HEK293 (cell line): ENCODE data around the gene RBFOX2.

Source experiments
- CTCF ChIA-PET: fragments of 350-600 bp; formaldehyde crosslinking; extraction: SDS; loops from one replicate; lab custom pipeline; 2021; ENCODE audit warnings: antibody characterized with exemption; lab: Yijun Ruan, JAX
- POLR2A ChIA-PET: fragments of 300-600 bp; formaldehyde crosslinking; extraction: SDS; loops from one replicate; lab custom pipeline; 2020; ENCODE audit warnings: antibody characterized with exemption, inconsistent platforms; lab: Yijun Ruan, JAX
- H3K27ac ChIP-seq: fragments of 200-500 bp; sonication (Bioruptor generic); 2 replicates; pipeline ENCODE4 v1.5.1; 2014; ENCODE audit warnings: low read depth, low read length, control low read depth, inconsistent platforms; ENCODE audit errors: extremely low read depth
- H3K36me3 ChIP-seq, 2 experiments: fragments of 200-500 bp in 1 of 2; sonication (Bioruptor generic) in 1 of 2; 1 replicate in 1 of 2; 2 replicates in 1 of 2; pipeline ENCODE4 v1.5.1; 2014 to 2017; ENCODE audit warnings: inconsistent platforms in 2 of 2, low read length in 2 of 2; ENCODE audit not compliant: control insufficient read depth in 2 of 2, insufficient read depth in 1 of 2
- H3K4me1 ChIP-seq: fragments of 200-500 bp; sonication (Bioruptor generic); 2 replicates; pipeline ENCODE4 v1.5.1; 2014; ENCODE audit warnings: mild to moderate bottlenecking, low read length, inconsistent platforms; ENCODE audit not compliant: control insufficient read depth, insufficient read depth
- H3K4me3 ChIP-seq: 2 replicates; pipeline ENCODE4 v1.5.1; 2011; ENCODE audit warnings: low read depth, mild to moderate bottlenecking, control low read depth, low read length, moderate library complexity
- H3K9me3 ChIP-seq: fragments of 200-500 bp; sonication (Bioruptor generic); 2 replicates; pipeline ENCODE4 v1.5.1; 2014; ENCODE audit warnings: low read depth, low read length, inconsistent platforms; ENCODE audit not compliant: control insufficient read depth, insufficient read depth
- HOXD13 ChIP-seq: sonication (generic); formaldehyde crosslinking; IDR thresholded peaks from 2 replicates; pipeline ENCODE4 v1.8.0; 2022; ENCODE audit warnings: missing genetic modification reagents, borderline replicate concordance
- MZF1 ChIP-seq: fragments of 450-650 bp; formaldehyde crosslinking; IDR thresholded peaks from 2 replicates; pipeline ENCODE4 v1.5.1; 2017; ENCODE audit warnings: missing biosample characterization, missing genetic modification characterization, borderline replicate concordance
- WT1 ChIP-seq: fragments of 450-650 bp; formaldehyde crosslinking; IDR thresholded peaks from 2 replicates; pipeline ENCODE4 v1.5.1; 2016; ENCODE audit warnings: missing biosample characterization, missing genetic modification characterization
- ZFP69B ChIP-seq: fragments of 450-650 bp; formaldehyde crosslinking; IDR thresholded peaks from 2 replicates; pipeline ENCODE4 v1.5.1; 2016; ENCODE audit warnings: missing biosample characterization, missing genetic modification characterization
- ZNF133 ChIP-seq: fragments of 450-650 bp; formaldehyde crosslinking; IDR thresholded peaks from 2 replicates; pipeline ENCODE4 v1.5.1; 2016; ENCODE audit warnings: missing biosample characterization, missing genetic modification characterization
- ZNF16 ChIP-seq: fragments of 450-650 bp; formaldehyde crosslinking; IDR thresholded peaks from 2 replicates; pipeline ENCODE4 v1.5.1; 2016; ENCODE audit warnings: low read depth, missing biosample characterization, missing genetic modification characterization
- ZNF175 ChIP-seq: fragments of 450-650 bp; formaldehyde crosslinking; IDR thresholded peaks from 2 replicates; pipeline ENCODE4 v1.5.1; 2016; ENCODE audit warnings: missing biosample characterization, missing genetic modification characterization
- ZNF24 ChIP-seq: fragments of 450-650 bp; formaldehyde crosslinking; IDR thresholded peaks from 2 replicates; pipeline ENCODE4 v1.5.1; 2016; ENCODE audit warnings: missing biosample characterization, missing genetic modification characterization
- ZNF324 ChIP-seq: fragments of 450-650 bp; formaldehyde crosslinking; IDR thresholded peaks from 2 replicates; pipeline ENCODE4 v1.5.1; 2016; ENCODE audit warnings: missing biosample characterization, missing genetic modification characterization
- ZNF335 ChIP-seq: fragments of 450-650 bp; formaldehyde crosslinking; conservative IDR thresholded peaks from 2 replicates; pipeline ENCODE4 v1.5.1; 2016; ENCODE audit warnings: missing biosample characterization, missing genetic modification characterization
- ZNF350 ChIP-seq: fragments of 450-650 bp; formaldehyde crosslinking; IDR thresholded peaks from 2 replicates; pipeline ENCODE4 v1.5.0; 2017; ENCODE audit warnings: missing biosample characterization, mild to moderate bottlenecking, missing genetic modification characterization
- ZNF394 ChIP-seq: fragments of 450-650 bp; formaldehyde crosslinking; IDR thresholded peaks from 2 replicates; pipeline ENCODE4 v1.5.1; 2016; ENCODE audit warnings: missing biosample characterization, missing genetic modification characterization, mild to moderate bottlenecking, moderate library complexity, borderline replicate concordance
- ZNF558 ChIP-seq: fragments of 450-650 bp; formaldehyde crosslinking; IDR thresholded peaks from 2 replicates; pipeline ENCODE4 v1.5.1; 2016; ENCODE audit warnings: missing biosample characterization, missing genetic modification characterization
- ZNF600 ChIP-seq: fragments of 450-650 bp; formaldehyde crosslinking; IDR thresholded peaks from 2 replicates; pipeline ENCODE4 v1.5.1; 2016; ENCODE audit warnings: missing biosample characterization, missing genetic modification characterization
- ZNF624 ChIP-seq: fragments of 450-650 bp; formaldehyde crosslinking; IDR thresholded peaks from 2 replicates; pipeline ENCODE4 v1.5.1; 2017; ENCODE audit warnings: missing biosample characterization, missing genetic modification characterization
- ZNF629 ChIP-seq: fragments of 450-650 bp; formaldehyde crosslinking; IDR thresholded peaks from 2 replicates; pipeline ENCODE4 v1.5.1; 2017; ENCODE audit warnings: missing biosample characterization, missing genetic modification characterization
- ZNF654 ChIP-seq: fragments of 450-650 bp; formaldehyde crosslinking; IDR thresholded peaks from 2 replicates; pipeline ENCODE4 v1.5.1; 2016; ENCODE audit warnings: low read depth, missing biosample characterization, missing genetic modification characterization
- ZNF670 ChIP-seq: fragments of 450-650 bp; formaldehyde crosslinking; IDR thresholded peaks from 2 replicates; pipeline ENCODE4 v1.5.1; 2016; ENCODE audit warnings: missing biosample characterization, missing genetic modification characterization, low read depth
- ZNF785 ChIP-seq: fragments of 450-650 bp; formaldehyde crosslinking; IDR thresholded peaks from 2 replicates; pipeline ENCODE4 v1.5.1; 2016; ENCODE audit warnings: missing biosample characterization, missing genetic modification characterization
- TF ChIP-seq, protein P1 (sequence below): fragments of 450-650 bp; formaldehyde crosslinking; IDR thresholded peaks from 2 replicates; pipeline ENCODE4 v1.5.1; 2016; ENCODE audit warnings: missing biosample characterization, missing genetic modification characterization
- TF ChIP-seq, protein P2 (sequence below): fragments of 450-650 bp; formaldehyde crosslinking; IDR thresholded peaks from 2 replicates; pipeline ENCODE4 v1.5.1; 2016; ENCODE audit warnings: missing biosample characterization, missing genetic modification characterization
- TF ChIP-seq, protein P3 (sequence below): fragments of 450-650 bp; formaldehyde crosslinking; IDR thresholded peaks from 2 replicates; pipeline ENCODE4 v1.5.1; 2016; ENCODE audit warnings: missing biosample characterization, missing genetic modification characterization
- TF ChIP-seq, protein P4 (sequence below): IDR thresholded peaks from 2 replicates; pipeline ENCODE4 v1.6.1; 2011; ENCODE audit warnings: mild to moderate bottlenecking, low read depth, low read length, borderline replicate concordance
- TF ChIP-seq, protein P5 (sequence below): fragments of 450-650 bp; formaldehyde crosslinking; IDR thresholded peaks from 2 replicates; pipeline ENCODE4 v1.5.1; 2017; ENCODE audit warnings: missing biosample characterization, missing genetic modification characterization
- TF ChIP-seq, protein P6 (sequence below): fragments of 450-650 bp; formaldehyde crosslinking; IDR thresholded peaks from 2 replicates; pipeline ENCODE4 v1.5.1; 2016; ENCODE audit warnings: missing biosample characterization, missing genetic modification characterization
- TF ChIP-seq, protein P7 (sequence below): fragments of 450-650 bp; formaldehyde crosslinking; IDR thresholded peaks from 2 replicates; pipeline ENCODE4; 2016; ENCODE audit warnings: missing biosample characterization, missing genetic modification characterization

Gene RBFOX2

DNA sequence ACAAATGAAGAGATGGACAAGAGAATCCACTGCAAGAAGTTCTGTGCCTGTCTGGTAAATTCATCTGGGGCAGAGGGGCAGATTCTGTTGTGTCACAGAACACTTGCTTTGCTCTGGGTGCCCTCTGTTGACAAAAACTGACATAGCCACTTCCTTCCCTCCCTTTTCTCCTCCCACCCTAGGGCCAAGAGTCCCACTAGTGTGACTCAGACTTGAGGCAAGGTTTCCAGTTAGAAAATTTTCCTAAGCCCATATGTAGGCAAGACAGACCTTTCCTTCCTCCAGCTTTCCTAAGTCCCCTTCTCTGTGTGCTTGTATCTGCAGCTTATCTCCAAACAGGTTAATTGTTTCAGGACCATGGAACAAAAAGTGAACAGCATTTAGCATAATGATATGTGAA lies 106.8 kb downstream of the RBFOX2 start:
- CTCF ChIA-PET: interaction anchor here (0.6 to 3.3 kb wide), 27 partner anchors 8 to 572 kb away, joined by 3 to 17 read pairs (median 3); partner anchors contain the start of gene RBFOX2
- POLR2A ChIA-PET: interaction anchor here (0.6 to 1.4 kb wide), 2 partner anchors 22 to 85 kb away, joined by 3 read pairs; no protein-coding TSS in a partner anchor
- TF ChIP-seq, protein P1, sequence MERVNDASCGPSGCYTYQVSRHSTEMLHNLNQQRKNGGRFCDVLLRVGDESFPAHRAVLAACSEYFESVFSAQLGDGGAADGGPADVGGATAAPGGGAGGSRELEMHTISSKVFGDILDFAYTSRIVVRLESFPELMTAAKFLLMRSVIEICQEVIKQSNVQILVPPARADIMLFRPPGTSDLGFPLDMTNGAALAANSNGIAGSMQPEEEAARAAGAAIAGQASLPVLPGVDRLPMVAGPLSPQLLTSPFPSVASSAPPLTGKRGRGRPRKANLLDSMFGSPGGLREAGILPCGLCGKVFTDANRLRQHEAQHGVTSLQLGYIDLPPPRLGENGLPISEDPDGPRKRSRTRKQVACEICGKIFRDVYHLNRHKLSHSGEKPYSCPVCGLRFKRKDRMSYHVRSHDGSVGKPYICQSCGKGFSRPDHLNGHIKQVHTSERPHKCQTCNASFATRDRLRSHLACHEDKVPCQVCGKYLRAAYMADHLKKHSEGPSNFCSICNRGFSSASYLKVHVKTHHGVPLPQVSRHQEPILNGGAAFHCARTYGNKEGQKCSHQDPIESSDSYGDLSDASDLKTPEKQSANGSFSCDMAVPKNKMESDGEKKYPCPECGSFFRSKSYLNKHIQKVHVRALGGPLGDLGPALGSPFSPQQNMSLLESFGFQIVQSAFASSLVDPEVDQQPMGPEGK (tag by site-specific recombination): peak; percentile 48; the same call in 1 of the 2 replicates
- peak; percentile 98 for TF ChIP-seq ZNF654 (tag by site-specific recombination)
- TF ChIP-seq, protein P2, sequence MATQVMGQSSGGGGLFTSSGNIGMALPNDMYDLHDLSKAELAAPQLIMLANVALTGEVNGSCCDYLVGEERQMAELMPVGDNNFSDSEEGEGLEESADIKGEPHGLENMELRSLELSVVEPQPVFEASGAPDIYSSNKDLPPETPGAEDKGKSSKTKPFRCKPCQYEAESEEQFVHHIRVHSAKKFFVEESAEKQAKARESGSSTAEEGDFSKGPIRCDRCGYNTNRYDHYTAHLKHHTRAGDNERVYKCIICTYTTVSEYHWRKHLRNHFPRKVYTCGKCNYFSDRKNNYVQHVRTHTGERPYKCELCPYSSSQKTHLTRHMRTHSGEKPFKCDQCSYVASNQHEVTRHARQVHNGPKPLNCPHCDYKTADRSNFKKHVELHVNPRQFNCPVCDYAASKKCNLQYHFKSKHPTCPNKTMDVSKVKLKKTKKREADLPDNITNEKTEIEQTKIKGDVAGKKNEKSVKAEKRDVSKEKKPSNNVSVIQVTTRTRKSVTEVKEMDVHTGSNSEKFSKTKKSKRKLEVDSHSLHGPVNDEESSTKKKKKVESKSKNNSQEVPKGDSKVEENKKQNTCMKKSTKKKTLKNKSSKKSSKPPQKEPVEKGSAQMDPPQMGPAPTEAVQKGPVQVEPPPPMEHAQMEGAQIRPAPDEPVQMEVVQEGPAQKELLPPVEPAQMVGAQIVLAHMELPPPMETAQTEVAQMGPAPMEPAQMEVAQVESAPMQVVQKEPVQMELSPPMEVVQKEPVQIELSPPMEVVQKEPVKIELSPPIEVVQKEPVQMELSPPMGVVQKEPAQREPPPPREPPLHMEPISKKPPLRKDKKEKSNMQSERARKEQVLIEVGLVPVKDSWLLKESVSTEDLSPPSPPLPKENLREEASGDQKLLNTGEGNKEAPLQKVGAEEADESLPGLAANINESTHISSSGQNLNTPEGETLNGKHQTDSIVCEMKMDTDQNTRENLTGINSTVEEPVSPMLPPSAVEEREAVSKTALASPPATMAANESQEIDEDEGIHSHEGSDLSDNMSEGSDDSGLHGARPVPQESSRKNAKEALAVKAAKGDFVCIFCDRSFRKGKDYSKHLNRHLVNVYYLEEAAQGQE: no peak
- TF ChIP-seq, protein P3, sequence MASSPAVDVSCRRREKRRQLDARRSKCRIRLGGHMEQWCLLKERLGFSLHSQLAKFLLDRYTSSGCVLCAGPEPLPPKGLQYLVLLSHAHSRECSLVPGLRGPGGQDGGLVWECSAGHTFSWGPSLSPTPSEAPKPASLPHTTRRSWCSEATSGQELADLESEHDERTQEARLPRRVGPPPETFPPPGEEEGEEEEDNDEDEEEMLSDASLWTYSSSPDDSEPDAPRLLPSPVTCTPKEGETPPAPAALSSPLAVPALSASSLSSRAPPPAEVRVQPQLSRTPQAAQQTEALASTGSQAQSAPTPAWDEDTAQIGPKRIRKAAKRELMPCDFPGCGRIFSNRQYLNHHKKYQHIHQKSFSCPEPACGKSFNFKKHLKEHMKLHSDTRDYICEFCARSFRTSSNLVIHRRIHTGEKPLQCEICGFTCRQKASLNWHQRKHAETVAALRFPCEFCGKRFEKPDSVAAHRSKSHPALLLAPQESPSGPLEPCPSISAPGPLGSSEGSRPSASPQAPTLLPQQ (tag by site-specific recombination): 0 out of 2 replicates have a peak, but pooled peaks have one; percentile 33
- TF ChIP-seq, protein P4, sequence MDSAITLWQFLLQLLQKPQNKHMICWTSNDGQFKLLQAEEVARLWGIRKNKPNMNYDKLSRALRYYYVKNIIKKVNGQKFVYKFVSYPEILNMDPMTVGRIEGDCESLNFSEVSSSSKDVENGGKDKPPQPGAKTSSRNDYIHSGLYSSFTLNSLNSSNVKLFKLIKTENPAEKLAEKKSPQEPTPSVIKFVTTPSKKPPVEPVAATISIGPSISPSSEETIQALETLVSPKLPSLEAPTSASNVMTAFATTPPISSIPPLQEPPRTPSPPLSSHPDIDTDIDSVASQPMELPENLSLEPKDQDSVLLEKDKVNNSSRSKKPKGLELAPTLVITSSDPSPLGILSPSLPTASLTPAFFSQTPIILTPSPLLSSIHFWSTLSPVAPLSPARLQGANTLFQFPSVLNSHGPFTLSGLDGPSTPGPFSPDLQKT: no peak
- TF ChIP-seq, protein P5, sequence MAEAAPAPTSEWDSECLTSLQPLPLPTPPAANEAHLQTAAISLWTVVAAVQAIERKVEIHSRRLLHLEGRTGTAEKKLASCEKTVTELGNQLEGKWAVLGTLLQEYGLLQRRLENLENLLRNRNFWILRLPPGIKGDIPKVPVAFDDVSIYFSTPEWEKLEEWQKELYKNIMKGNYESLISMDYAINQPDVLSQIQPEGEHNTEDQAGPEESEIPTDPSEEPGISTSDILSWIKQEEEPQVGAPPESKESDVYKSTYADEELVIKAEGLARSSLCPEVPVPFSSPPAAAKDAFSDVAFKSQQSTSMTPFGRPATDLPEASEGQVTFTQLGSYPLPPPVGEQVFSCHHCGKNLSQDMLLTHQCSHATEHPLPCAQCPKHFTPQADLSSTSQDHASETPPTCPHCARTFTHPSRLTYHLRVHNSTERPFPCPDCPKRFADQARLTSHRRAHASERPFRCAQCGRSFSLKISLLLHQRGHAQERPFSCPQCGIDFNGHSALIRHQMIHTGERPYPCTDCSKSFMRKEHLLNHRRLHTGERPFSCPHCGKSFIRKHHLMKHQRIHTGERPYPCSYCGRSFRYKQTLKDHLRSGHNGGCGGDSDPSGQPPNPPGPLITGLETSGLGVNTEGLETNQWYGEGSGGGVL (tag by site-specific recombination): 0 out of 2 replicates have a peak, but pooled peaks have one; percentile 15
- no peak for TF ChIP-seq ZFP69B (tag by site-specific recombination)
- TF ChIP-seq ZNF785 (tag by site-specific recombination): no peak
- TF ChIP-seq ZNF670 (tag by site-specific recombination): no peak
- no peak for TF ChIP-seq ZNF16 (tag by site-specific recombination)
- TF ChIP-seq, protein P6, sequence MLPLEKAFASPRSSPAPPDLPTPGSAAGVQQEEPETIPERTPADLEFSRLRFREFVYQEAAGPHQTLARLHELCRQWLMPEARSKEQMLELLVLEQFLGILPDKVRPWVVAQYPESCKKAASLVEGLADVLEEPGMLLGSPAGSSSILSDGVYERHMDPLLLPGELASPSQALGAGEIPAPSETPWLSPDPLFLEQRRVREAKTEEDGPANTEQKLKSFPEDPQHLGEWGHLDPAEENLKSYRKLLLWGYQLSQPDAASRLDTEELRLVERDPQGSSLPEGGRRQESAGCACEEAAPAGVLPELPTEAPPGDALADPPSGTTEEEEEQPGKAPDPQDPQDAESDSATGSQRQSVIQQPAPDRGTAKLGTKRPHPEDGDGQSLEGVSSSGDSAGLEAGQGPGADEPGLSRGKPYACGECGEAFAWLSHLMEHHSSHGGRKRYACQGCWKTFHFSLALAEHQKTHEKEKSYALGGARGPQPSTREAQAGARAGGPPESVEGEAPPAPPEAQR (tag by site-specific recombination): no peak
- no peak for TF ChIP-seq ZNF335 (tag by site-specific recombination)
- TF ChIP-seq HOXD13 (CRISPR knock-in tag): no peak
- TF ChIP-seq ZNF175 (tag by site-specific recombination): no peak
- no peak for TF ChIP-seq ZNF133 (tag by site-specific recombination)
- no peak for TF ChIP-seq ZNF558
- TF ChIP-seq ZNF600 (tag by site-specific recombination): 0 out of 2 replicates have a peak, but pooled peaks have one; percentile 12
- TF ChIP-seq MZF1 (tag by site-specific recombination): no peak
- no peak for TF ChIP-seq ZNF350 (tag by site-specific recombination)
- no peak for TF ChIP-seq ZNF324 (tag by site-specific recombination)
- TF ChIP-seq ZNF394: no peak
- TF ChIP-seq ZNF24 (tag by site-specific recombination): no peak
- TF ChIP-seq ZNF629: peak; percentile 40; the same call in 1 of the 2 replicates
- no peak for TF ChIP-seq ZNF624
- peak; percentile 51; the same call in 1 of the 2 replicates for TF ChIP-seq WT1
- TF ChIP-seq, protein P7, sequence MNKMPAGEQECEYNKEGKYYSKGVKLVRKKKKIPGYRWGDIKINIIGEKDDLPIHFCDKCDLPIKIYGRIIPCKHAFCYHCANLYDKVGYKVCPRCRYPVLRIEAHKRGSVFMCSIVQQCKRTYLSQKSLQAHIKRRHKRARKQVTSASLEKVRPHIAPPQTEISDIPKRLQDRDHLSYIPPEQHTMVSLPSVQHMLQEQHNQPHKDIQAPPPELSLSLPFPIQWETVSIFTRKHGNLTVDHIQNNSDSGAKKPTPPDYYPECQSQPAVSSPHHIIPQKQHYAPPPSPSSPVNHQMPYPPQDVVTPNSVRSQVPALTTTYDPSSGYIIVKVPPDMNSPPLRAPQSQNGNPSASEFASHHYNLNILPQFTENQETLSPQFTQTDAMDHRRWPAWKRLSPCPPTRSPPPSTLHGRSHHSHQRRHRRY: no peak

More for the DNA sequence above, 106.8 kb downstream of the RBFOX2 start:
- no peak overlapping the region for H3K27ac ChIP-seq
- H3K36me3 ChIP-seq: no peaks in the 10 kb centered on the region
- no peaks in the 10 kb centered on the region for H3K9me3 ChIP-seq
- no peaks in the 10 kb centered on the region for H3K4me1 ChIP-seq
- H3K4me3 ChIP-seq: no peak overlapping the region
